GM12892 (cell line): ENCODE measurements around the gene AOX1.

Source experiments
- POLR2A ChIP-seq: IDR thresholded peaks from 2 replicates; pipeline ENCODE4 v1.6.1; 2011; ENCODE audit warnings: low read depth, low read length, control low read depth
- POLR2AphosphoS5 ChIP-seq: IDR thresholded peaks from 2 replicates; pipeline ENCODE4 v1.6.1; 2011; ENCODE audit warnings: low read depth, low read length, control low read depth
- TAF1 ChIP-seq: IDR thresholded peaks from 2 replicates; pipeline ENCODE4 v1.6.1; 2011; ENCODE audit warnings: low read depth, mild to moderate bottlenecking, control low read depth, low read length, borderline replicate concordance

DNA sequence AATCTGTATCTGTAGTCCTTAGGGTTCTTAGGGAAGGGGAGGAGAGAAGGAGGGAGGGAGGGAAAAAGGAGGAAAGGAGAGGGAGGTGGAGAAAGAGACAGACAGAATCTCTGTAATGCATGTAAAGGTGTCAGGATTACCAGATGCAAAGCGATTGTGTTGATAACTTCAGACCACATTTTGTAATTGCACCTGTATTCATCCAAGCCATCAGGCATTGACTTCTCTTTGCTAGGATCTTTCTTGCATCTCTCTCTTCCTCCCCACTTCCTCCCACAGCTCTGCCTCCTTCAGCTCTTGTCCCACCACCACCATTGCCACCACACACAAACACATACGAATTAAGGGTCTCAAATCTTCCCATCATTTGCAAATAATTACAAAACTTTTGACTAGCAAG, 91.4 kb downstream of the AOX1 start:
- TF ChIP-seq POLR2A (no peak), POLR2AphosphoS5 (no peak), TAF1 (no peak)
